Thyroid gland (tissue), 4 donors: ENCODE measurements around the gene AGT.

ENCODE experiments used
- CTCF ChIP-seq, 6 experiments: fragments of 200-600 bp in 3 of 6; fragments of 450-650 bp in 3 of 6; sonication (generic) in 3 of 6; IDR thresholded peaks; one replicate each; pipeline ENCODE4 v1.5.1; 2016 to 2019; ENCODE audit warnings: antibody characterized with exemption in 6 of 6, mild to moderate bottlenecking in 2 of 6, inconsistent platforms in 1 of 6, moderate library complexity in 1 of 6
- POLR2A ChIP-seq, 2 donors: fragments of 450-650 bp; IDR thresholded peaks; one replicate each; pipeline ENCODE4 v1.6.1; 2017; ENCODE audit warnings: antibody characterized with exemption in 2 of 2, mild to moderate bottlenecking in 2 of 2, moderate library complexity in 1 of 2

GRCh38 chr1:230757856-230758708, 44.2 kb upstream of the AGT start:
- TF ChIP-seq CTCF (IDR thresholded peaks at IDR 0.05) (no peak), POLR2A (IDR thresholded peaks at IDR 0.05) (no peak)
